Calu3 (cell line): ENCODE data around the gene GALK1. TPM values are rescaled to one million over a fixed set of nuclear protein-coding genes. Genes with fewer than 3 reads are reported as not detected.

Source experiments
- BruUV-seq: library from RNA; stranded (reverse); fragments of 400-500 nt; replicated peaks from 2 replicates; lab custom pipeline; 2021; lab: Mats Ljungman, UMichigan
- CTCF ChIA-PET: fragments of 300-600 bp; sonication (Branson Sonifier 250); formaldehyde crosslinking; loops from one replicate; lab custom pipeline; 2022; ENCODE audit warnings: antibody characterized with exemption; lab: Charles Lee
- DNase-seq: peaks from one replicate; pipeline ENCODE4 v3.0.0; 2022
- H3K27ac Mint-ChIP-seq: one replicate; pipeline ENCODE4 v1.8.0; 2022; ENCODE audit warnings: mixed read lengths; ENCODE audit not compliant: unreplicated experiment
- H3K27me3 Mint-ChIP-seq: one replicate; pipeline ENCODE4 v1.8.0; 2022; ENCODE audit warnings: mixed read lengths; ENCODE audit not compliant: unreplicated experiment
- H3K36me3 Mint-ChIP-seq: one replicate; pipeline ENCODE4 v1.8.0; 2022; ENCODE audit warnings: mild to moderate bottlenecking, moderate library complexity, mixed read lengths; ENCODE audit not compliant: insufficient read depth, unreplicated experiment
- H3K4me1 Mint-ChIP-seq: one replicate; pipeline ENCODE4 v1.8.0; 2022; ENCODE audit warnings: mild to moderate bottlenecking, low read depth, mixed read lengths; ENCODE audit not compliant: unreplicated experiment
- H3K4me3 Mint-ChIP-seq: one replicate; pipeline ENCODE4 v1.8.0; 2022; ENCODE audit warnings: mild to moderate bottlenecking, low read depth, moderate library complexity, mixed read lengths; ENCODE audit not compliant: unreplicated experiment
- H3K9me3 Mint-ChIP-seq: one replicate; pipeline ENCODE4 v1.8.0; 2022; ENCODE audit warnings: low read depth, mixed read lengths; ENCODE audit not compliant: unreplicated experiment
- CTCF ChIP-seq: fragments of 200-600 bp; IDR thresholded peaks from one replicate; pipeline ENCODE4 v1.8.0; 2022; ENCODE audit warnings: antibody characterized with exemption; ENCODE audit not compliant: unreplicated experiment
- intact Hi-C: fragments of 100-400 bp; cut with micrococcal nuclease; formaldehyde crosslinking; loops from one replicate; pipeline ENCODE4 v1.10.0; 2022; ENCODE audit not compliant: unreplicated experiment
- total RNA-seq: library from RNA; stranded (reverse); gene quantifications from 2 replicates; pipeline ENCODE4 v1.2.3, GENCODE V29; 2022

GALK1 gene
- total RNA-seq, 1 experiment from 2014 or later = 20.4 TPM

GRCh38 chr17:75783803-75784472 lies 18.9 kb upstream of the GALK1 start:
- DNase-seq = no peak
- CTCF ChIA-PET = interaction anchor here (0.6 to 1.5 kb wide), 13 partner anchors 12 to 1504 kb away, joined by 3 to 8 read pairs (median 4); partner anchors contain the start of genes GALK1 and WBP2
- H3K4me1 Mint-ChIP-seq = peaks cover 28% of the 10 kb centered on the region
- H3K36me3 Mint-ChIP-seq = peaks cover 49% of the 10 kb centered on the region
- no peaks in the 10 kb centered on the region for H3K9me3 Mint-ChIP-seq
- H3K27me3 Mint-ChIP-seq = peaks cover 12% of the 10 kb centered on the region
- no peak for TF ChIP-seq CTCF
- H3K4me3 Mint-ChIP-seq = peak overlapping the region; percentile 84
- BruUV-seq = no TSS peak
- intact Hi-C loops = loop anchor here (5.0 kb wide), 1 partner anchor 93 kb away; the partner anchor contains the start of gene TRIM47
- peak overlapping the region; percentile 96 for H3K27ac Mint-ChIP-seq

GRCh38 chr17:75783069-75783783 lies 18.2 kb upstream of the GALK1 start:
- H3K9me3 Mint-ChIP-seq = no peaks in the 10 kb centered on the region
- intact Hi-C loops = loop anchor here (5.0 kb wide), 1 partner anchor 94 kb away; the partner anchor contains the start of gene TRIM47
- peaks cover 56% of the 10 kb centered on the region for H3K36me3 Mint-ChIP-seq
- H3K4me1 Mint-ChIP-seq = peaks cover 28% of the 10 kb centered on the region
- DNase-seq = peak; percentile 56
- H3K27me3 Mint-ChIP-seq = peaks cover 12% of the 10 kb centered on the region
- TF ChIP-seq CTCF = peak; percentile 65
- no TSS peak for BruUV-seq
- peak overlapping the region; percentile 84 for H3K4me3 Mint-ChIP-seq
- CTCF ChIA-PET = interaction anchor here (0.6 to 1.4 kb wide), 12 partner anchors 11 to 759 kb away, joined by 3 to 8 read pairs (median 4); partner anchors contain the start of genes GALK1 and WBP2
- peak overlapping the region; percentile 96 for H3K27ac Mint-ChIP-seq

GRCh38 chr17:75779987-75780889 lies 15.2 kb upstream of the GALK1 start:
- no peak for DNase-seq
- no peak for TF ChIP-seq CTCF
- H3K9me3 Mint-ChIP-seq = no peaks in the 10 kb centered on the region
- H3K27me3 Mint-ChIP-seq = peaks cover 12% of the 10 kb centered on the region
- BruUV-seq = no TSS peak
- peaks cover 22% of the 10 kb centered on the region for H3K4me1 Mint-ChIP-seq
- peak overlapping the region; percentile 77 for H3K4me3 Mint-ChIP-seq
- intact Hi-C loops = loop anchor here (5.0 kb wide), 1 partner anchor 97 kb away; the partner anchor contains the start of gene TRIM47
- CTCF ChIA-PET = interaction anchor here (0.6 to 1.6 kb wide), 10 partner anchors 15 to 202 kb away, joined by 3 to 7 read pairs (median 4); partner anchors contain the start of genes GALK1, ITGB4 and WBP2
- H3K27ac Mint-ChIP-seq = peak overlapping the region; percentile 100
- peaks cover 76% of the 10 kb centered on the region for H3K36me3 Mint-ChIP-seq
